SK-MEL-5 (cell line): ENCODE data around the gene ZNF419. TPM values are rescaled to one million over a fixed set of nuclear protein-coding genes. Genes with fewer than 3 reads are reported as not detected.
"Not testable (repeated sequence)": the region's sequence is repeated elsewhere in the genome, so short reads cannot be mapped to it uniquely, and the experiment has no call there.

Source experiments
- DNase-seq: peaks from one replicate; pipeline ENCODE4 v3.0.0-alpha.2; 2016; ENCODE audit warnings: low read depth, low spot score
- in situ Hi-C: cut with HindIII; loops from 2 replicates; pipeline ENCODE4 v1.10.0; 2016; ENCODE audit warnings: low sequenced_read_pairs, high pct_unique_total_duplicates, low pct_unique_long_range_greater_than_20kb
- polyA plus RNA-seq, 2 experiments: library from polyadenylated mRNA; depleted of rRNA; stranded (reverse); fragments of >200 nt; gene quantifications; 2 replicates each; pipeline ENCODE4 v1.2.3, GENCODE V29; 2015
- total RNA-seq: library from RNA; depleted of rRNA; stranded (reverse); fragments of >200 nt; shearing (Covaris generic); gene quantifications from 2 replicates; pipeline ENCODE4 v1.2.3, GENCODE V29; 2014; rRNA removed

The ZNF419 gene
- total RNA-seq: 6.5 and 8.6 TPM in 2 replicates
- polyA plus RNA-seq (2015; cell fraction: cytosol; rRNA removed): 5.2 and 5.5 TPM in 2 replicates
- 25.8 and 52.7 TPM in 2 replicates for polyA plus RNA-seq (2015; cell fraction: nucleus; rRNA removed)

DNA sequence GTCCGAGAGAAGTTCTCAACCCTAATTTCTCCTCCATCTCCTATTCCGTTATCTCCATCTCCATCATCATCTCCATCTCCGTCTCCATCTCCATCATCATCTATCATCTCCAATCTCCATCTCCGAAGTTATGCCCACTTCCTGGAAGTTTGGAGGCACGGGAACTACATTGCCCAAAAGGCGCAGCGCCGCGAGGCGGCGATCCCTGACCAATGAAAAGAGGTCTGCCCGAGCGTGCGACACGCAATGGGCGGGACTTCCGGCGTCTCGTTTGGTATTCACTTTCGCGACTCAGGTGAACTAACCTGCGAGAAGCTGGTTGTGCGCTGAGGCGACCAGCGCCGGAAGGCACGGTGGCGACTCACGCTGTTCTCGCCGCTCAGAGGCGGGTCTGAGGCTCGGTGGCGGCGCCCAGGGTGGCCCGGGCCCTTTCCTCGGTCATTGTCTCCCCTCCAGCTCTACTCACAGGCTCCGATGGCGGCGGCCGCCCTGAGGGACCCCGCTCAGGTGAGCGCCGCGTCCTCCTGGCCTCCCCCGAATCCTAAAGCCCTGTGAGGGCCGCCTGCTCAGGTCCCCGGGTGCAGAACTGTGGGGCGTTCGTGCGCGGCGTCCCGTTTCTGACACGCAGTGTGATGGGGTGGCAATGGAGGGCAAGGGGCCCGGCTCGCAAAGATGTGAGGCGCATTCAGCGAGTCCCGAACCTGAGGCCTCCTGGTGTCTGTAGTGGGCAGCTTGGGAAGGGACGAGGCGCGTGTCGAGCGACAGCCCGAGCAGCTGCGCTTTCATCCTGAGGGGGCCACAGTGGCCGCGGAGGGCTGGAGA is at the start of gene ZNF419:
TSS of gene ZNF419 (plus strand) at position 274 of the 822 bp plus-strand sequence. CDS start at position 475, 201 bp downstream.
- peak; percentile 85 for DNase-seq
- in situ Hi-C loops: not testable (repeated sequence)

DNA sequence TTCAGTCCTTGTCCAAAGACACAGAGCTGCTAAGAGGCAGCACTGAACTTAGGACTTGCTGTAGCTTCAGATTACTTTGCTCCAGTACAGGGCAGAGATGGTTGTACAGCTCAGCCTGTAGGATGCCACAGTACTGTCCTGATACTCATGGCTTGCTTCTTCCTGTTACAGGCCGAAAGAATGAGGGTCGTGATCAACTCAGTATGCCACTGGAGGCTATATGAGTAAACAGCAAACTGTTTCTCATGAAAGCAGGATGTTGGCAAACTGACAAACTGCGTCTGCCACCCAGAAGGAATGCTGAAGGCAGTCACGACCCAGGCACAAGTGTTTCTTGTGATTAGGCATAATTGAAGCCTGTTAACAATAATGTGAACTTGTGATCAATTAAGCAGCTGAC is 49.6 kb upstream of the ZNF419 start:
- in situ Hi-C loops: no loop called here
- DNase-seq: no peak

- DNase-seq: no peak
- in situ Hi-C loops: no loop called here
Measured at GRCh38 chr19:57438925-57439324, 48.6 kb upstream of the ZNF419 start.

DNA sequence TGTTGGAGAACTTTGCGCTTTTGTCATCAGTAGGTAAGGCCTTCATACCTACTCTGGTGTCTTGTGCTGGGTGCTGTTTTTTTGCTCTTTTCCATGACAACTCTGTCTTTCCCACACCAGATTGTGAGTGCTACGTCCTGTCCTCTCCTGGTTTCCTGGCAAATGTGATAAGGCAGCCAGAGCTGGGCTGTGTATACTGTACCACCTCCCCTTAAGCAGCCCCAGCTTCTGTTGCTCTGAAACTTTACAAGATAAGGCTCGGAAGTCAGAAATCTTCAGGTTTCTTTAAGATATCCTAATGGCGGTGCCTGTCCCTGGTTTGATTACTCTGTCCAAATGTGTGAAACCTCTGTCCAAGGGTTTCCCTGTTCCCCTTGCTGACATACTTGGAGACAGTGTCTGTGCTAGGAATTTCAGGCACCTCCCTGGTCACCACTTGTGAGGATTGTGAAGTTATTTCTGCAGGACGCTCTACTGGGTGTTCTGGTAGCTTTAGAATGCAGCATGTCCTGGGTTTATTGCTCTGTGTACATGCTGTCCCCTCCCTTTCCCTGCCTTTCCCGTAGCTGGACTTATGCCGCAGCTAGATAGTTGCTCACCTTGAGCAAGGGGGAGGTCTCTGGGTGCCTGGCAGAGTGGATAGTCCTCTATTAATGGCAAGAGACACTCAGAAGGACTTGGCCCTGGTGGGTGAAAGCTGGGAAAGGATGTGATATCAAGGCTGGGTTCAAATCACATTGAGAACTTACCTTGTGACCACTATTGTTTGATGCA is 45.4 kb upstream of the ZNF419 start:
- in situ Hi-C loops: no loop called here
- DNase-seq: no peak

GRCh38 chr19:57443121-57443696 is 44.3 kb upstream of the ZNF419 start:
- DNase-seq: no peak
- in situ Hi-C loops: no loop called here

- in situ Hi-C loops: no loop called here
- DNase-seq: no peak
Measured at GRCh38 chr19:57452307-57452706, 35.2 kb upstream of the ZNF419 start.

GRCh38 chr19:57465680-57466381 is 21.7 kb upstream of the ZNF419 start:
- in situ Hi-C loops: no loop called here
- DNase-seq: peak; percentile 74

DNA sequence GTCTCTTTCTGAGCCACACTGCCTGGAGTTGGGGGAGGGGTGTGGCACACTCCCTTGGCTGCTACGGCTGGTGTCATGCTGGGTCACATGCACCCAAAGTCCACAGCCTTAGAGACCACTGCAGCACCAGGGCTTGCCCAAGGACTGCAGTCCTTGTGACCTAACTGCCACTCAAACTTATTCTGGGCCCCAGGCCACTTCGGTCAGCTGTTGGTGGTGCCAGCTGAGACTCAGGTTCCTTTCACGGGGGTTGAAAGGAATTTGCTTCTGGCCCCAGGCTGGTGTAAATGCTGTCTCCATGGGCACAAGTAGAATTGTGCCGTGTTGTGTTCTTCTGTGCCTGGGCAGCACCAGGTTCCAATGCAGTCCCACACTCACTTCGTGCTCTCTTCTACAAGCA is 21.1 kb upstream of the ZNF419 start:
- in situ Hi-C loops: no loop called here
- DNase-seq: no peak

DNA sequence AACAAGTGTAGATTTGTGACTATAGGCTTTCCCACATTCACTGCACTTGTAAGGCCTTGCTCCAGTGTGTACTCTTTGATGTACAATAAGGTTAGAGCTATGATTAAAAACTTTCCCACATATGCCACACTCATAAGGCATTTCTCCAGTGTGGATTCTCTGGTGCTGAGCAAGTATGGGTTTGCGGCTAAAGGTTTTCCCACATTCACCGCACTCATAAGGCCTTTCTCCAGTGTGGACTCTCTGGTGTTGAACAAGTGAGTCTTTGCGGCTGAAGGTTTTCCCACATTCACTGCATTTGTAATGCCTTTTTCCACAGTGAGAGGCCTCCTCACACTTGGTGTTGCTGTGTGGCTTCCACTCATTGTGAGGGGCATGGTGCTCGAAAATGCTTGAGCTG is 13.9 kb upstream of the ZNF419 start:
- in situ Hi-C loops: no loop called here
- no peak for DNase-seq

DNA sequence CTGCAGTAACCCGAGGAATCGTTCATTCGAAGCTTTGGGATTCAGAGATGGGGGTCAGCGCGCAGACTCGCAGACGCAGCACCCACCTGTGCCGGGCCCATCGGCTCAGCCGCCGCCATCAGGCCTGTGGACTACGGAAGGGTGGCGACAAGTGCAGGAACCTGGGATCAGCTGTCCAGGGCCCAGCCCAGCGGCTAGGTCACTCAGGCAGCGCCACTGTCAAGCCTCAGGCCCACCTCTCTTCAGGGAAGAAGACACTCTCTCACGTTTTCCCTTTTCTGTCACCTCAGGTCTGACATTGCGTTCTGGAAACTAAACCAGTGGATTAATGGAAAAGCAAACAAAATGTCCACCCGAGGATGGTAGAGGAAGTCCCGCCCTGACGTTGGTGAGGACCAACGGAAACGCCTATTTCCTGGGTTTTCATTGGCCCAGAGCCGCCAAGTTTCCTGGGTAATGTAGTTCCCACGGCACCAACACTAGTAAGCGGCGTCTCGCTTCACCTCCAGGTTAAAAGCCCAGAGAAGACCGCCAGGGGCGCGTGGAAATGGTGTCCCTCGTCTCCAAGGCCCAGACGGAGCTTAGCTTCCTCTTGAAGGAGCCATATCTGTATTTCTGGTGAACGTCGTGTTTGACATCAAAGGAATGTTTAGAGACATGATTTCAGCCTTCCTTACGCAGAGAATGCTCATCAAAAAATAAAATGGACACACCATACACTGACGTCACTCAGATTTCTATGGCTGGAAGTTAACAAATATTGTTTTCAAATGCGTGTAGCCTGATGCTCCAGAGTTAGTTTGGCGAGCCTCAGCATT is 10.2 kb upstream of the ZNF419 start, which contains the start of gene ZNF772:
TSS of gene ZNF772 (minus strand) at position 376 of the 818 bp plus-strand sequence. CDS start at position 119, 257 bp downstream.
- peak; percentile 91 for DNase-seq
- in situ Hi-C loops: no loop called here

DNA sequence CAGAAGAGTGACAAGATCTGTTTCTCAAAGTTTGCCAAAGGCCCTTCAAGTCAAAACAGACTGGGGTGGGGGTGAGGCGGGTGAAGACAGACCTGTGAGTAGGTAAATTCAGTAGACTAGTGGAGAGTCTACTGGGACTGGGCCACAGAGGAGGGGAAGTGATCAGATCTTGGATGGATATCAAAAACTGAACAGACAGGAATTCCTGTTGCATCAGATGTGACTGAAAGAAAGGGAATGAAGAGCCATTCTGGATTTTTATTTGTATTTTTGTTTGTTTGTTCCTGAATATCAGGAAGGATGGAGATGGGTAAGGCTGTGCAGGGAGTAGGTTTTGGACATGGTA is 722 bp downstream of the ZNF419 start:
- DNase-seq, in situ Hi-C loops: not testable (repeated sequence)

DNA sequence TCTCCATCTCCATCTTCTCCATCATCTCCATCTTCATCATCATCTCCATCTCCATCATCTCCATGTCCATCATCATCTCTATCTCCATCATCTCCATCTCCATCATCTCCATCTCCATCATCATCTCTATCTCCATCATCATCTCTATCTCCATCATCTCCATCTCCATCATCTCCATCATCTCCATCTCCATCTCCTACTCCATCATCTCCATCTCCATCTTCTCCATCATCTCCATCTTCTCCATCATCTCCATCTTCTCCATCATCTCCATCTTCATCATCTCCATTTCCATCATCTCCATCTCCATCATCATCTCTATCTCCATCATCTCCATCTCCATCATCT is 11.8 kb downstream of the ZNF419 start:
- in situ Hi-C loops, DNase-seq: not testable (repeated sequence)

GRCh38 chr19:57499680-57500395 is 12.3 kb downstream of the ZNF419 start, which contains the start of gene ZNF773:
ZNF773 (plus strand) TSS chr19:57499938; CDS start chr19:57500081, 143 bp downstream.
- DNase-seq: peak; percentile 93
- in situ Hi-C loops: not testable (repeated sequence)

DNA sequence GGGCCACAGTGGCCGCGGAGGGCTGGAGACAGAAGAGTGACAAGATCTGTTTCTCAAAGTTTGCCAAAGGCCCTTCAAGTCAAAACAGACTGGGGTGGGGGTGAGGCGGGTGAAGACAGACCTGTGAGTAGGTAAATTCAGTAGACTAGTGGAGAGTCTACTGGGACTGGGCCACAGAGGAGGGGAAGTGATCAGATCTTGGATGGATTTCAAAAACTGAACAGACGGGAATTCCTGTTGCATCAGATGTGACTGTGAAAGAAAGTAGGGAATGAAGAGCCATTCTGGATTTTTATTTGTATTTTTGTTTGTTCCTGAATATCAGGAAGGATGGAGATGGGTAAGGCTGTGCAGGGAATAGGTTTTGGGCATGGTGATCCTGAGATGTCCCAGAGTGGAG is 12.8 kb downstream of the ZNF419 start:
- DNase-seq, in situ Hi-C loops: not testable (repeated sequence)

- no peak for DNase-seq
- in situ Hi-C loops: no loop called here
Measured at GRCh38 chr19:57506163-57506562, 18.6 kb downstream of the ZNF419 start.

DNA sequence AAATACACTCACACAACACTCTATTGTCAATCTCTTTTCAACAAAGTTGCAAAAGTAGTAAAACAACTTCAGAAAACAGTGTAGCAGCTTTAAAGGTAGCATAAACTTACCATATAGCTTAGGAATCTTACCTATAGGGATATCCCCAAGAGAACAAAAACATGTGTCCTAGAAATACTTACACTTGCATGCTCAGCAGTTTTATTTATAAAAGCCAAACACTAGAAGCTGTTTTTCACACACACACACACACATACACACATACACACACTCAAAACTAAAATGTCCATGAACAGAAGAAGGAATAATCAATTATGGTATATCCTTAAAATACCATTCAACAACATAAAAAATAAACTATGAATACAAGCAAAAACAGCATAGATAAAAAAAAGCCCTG is 23.9 kb downstream of the ZNF419 start:
- DNase-seq: no peak
- in situ Hi-C loops: no loop called here
